Activated T-cell treated with anti-CD3 and anti-CD28 coated beads for 4 hours (primary cell): ENCODE data around the gene PLAC9.
"Not testable (repeated sequence)": the region's sequence is repeated elsewhere in the genome, so short reads cannot be mapped to it uniquely, and the experiment has no call there.

Experiments
- DNase-seq: peaks from one replicate; pipeline ENCODE4 v3.0.0-alpha.2; 2020

PLAC9 gene

DNA sequence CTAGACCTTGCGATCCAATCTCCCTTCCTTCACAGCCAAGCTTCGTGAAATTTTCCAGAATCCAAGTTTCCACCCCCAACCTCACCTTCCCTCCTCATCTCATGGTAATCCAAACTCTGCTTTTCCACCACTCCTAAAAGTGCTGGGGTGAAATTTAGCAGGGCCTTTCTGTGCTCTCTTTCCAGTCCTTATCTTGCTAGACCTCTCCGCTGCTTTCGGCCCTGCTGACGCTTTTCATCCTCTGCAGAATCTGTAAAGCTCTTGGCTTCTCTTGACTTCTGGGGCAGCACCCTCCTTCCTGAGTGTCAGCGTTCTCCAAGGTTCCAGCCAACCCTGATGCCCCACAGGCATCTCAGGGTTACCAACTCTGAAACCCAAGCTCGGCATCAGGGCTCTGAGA is 7.7 kb downstream of the PLAC9 start:
- DNase-seq, result no peak

- DNase-seq, result no peak
Measured at GRCh38 chr10:80141696-80142460, 9.3 kb downstream of the PLAC9 start.

GRCh38 chr10:80144067-80144695 is 11.7 kb downstream of the PLAC9 start:
- DNase-seq, result no peak

- DNase-seq, result no peak
Measured at GRCh38 chr10:80144696-80145131, 12.2 kb downstream of the PLAC9 start.

- not testable (repeated sequence) for DNase-seq
Measured at GRCh38 chr10:80145406-80146308, 13.1 kb downstream of the PLAC9 start.

DNA sequence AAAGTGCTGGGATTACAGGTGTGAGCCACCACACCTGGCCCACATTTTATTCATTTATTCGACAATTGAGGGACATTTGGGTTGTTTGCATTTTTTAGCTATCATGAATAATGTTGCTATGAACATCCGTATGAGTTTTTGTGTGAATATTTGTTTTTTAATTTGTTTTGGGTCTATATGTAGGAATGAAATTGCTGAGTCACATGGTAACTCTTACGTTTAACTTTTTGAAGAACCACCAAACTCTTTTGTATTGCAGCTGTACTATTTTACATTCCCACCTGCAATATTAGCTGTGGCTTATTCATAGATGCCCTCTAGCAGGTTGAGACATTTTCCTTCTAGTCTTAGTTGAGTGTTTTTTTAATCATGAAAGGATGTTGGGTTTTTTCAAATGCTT is 14.4 kb downstream of the PLAC9 start:
- no peak for DNase-seq

DNA sequence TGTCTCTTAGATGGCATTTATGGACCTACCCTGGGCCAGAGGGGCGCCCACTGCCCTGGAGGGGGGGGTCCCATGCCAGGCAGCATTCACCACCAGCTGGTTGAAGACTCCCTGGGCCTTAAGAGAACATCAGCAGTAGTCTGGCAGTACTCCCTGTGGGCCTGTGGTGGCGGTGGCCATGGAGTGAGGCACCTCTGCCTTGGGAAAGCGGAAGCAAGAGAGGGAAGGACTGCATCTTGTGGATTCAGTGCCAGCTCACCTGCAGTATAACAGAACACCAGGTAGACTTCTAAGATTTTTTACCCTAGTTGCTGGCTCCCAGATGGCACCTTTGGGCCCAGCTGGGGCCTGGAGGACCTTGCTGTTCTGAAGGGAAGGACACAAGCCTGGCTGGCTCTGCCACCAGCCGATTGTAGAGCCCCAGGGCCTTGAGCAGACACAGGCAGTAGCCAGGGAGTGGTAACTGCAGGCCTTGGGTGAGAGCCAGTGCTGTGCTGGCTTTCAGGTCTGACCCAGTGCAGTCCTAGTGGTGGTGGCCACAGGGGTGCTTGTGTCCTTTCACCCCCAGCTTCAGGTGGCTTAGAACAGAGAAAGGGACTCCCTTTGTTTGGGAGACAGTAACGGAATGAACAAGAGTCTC is 15.8 kb downstream of the PLAC9 start:
- DNase-seq, result no peak

GRCh38 chr10:80149123-80149522 is 16.6 kb downstream of the PLAC9 start:
- DNase-seq, result no peak

DNA sequence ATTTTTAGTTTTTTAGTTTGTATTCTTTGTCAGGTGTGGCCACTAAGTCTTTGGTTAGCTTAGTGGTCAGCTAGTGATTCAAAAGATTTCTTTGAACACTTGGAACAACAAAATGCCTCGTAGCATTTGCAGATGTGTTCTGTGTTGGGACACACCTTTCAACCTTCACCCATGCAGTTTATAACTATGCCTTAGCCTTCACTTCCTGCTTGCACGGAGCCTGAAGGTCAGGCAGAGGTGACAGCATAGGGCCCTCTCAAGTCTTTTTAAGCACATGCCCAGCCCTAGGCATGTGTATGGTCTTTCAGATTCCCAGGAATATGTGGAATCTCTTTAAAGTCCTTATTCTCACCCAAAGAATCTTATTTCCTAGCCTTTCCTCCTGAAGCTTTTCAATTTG is 17.6 kb downstream of the PLAC9 start:
- no peak for DNase-seq

DNA sequence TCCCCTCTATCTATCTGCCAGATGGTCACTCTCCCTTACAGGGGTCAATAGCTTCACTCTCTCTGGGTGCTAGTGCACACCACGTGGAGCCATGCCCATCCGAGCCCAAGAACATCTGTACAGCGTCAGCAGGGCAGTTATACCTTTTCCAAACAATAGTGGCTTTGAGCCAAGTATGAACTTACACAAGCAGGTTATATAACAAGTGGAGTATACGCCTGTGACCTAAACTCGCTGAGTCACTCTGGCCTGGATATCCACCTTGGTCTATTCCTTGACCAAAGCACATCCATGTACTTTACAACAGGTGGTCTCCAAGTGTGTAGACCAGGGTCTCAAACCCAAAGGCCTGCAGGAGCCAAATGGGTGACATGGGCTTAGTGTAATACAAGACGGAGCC is 20.3 kb downstream of the PLAC9 start:
- DNase-seq, result no peak

DNA sequence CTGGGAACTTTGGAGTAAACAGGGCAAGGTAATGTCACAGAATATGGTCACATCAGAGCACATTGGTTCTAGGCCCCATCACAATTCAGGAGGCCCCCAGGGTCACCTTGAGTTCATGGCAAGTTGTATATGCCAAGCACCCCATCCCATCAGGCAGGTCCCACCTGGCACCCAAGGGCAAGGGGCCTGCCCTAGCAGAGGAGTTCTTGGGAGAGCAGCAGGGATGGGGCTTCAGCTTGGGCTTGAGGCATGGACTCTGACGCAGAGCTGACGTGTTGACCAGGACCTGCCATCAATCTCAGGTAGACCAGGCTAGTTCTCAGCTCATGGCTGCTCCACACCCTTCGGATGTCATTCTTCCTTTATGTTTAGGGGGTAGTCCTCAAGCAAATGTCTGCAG is 20.9 kb downstream of the PLAC9 start:
- DNase-seq, result no peak

- no peak for DNase-seq
Measured at GRCh38 chr10:80154626-80154977, 22.1 kb downstream of the PLAC9 start.

- DNase-seq, result no peak
Measured at GRCh38 chr10:80154978-80155695, 22.6 kb downstream of the PLAC9 start.

- DNase-seq, result no peak
Measured at GRCh38 chr10:80155696-80156215, 23.2 kb downstream of the PLAC9 start.

- no peak for DNase-seq
Measured at GRCh38 chr10:80156216-80156615, 23.7 kb downstream of the PLAC9 start.

DNA sequence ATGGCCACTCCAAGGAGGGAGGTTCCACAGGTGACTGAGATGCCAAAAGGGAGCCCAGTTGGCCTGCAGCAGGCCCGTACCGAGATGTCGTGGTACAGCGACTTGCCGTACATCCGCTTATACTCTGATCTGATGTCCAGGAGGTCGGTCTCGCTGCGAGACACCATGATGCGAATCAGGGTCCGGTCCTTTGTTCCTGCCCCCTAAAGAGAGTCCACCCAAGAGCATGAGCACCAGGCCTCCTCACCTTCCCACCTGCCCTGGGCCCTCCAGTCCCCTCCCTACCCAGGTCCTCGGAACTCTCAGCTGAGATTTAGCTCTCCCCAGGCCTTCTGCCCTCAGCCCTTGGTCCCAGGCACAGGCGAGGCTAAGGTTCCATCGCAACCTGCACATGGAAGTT is 25.0 kb downstream of the PLAC9 start:
- DNase-seq, result no peak

- no peak for DNase-seq
Measured at GRCh38 chr10:80158126-80158525, 25.6 kb downstream of the PLAC9 start.

DNA sequence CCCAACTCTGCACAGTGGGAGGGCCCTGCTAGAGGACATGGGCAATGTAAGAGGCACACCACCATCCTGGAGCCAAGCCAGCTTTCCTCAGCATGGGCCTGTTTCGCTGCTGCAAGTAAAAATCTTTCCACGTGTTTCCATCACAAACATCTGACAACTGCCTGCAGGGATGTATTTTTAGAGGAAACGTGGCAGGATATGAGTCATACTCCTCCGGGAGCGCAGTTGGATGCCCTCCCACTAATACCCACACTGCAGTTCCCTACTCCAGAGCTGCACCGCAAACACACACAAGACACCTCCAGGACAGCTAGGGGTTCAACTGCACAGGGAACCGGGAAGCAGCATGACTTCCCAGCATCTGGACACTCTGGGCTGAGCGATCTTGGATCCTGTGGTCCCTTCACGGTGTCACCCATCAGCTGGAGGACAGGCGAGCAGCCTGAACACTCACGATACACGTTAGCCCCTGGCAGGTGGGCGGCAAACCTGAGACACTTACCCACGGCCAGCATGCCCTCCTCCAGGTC is 26.1 kb downstream of the PLAC9 start:
- no peak for DNase-seq

DNA sequence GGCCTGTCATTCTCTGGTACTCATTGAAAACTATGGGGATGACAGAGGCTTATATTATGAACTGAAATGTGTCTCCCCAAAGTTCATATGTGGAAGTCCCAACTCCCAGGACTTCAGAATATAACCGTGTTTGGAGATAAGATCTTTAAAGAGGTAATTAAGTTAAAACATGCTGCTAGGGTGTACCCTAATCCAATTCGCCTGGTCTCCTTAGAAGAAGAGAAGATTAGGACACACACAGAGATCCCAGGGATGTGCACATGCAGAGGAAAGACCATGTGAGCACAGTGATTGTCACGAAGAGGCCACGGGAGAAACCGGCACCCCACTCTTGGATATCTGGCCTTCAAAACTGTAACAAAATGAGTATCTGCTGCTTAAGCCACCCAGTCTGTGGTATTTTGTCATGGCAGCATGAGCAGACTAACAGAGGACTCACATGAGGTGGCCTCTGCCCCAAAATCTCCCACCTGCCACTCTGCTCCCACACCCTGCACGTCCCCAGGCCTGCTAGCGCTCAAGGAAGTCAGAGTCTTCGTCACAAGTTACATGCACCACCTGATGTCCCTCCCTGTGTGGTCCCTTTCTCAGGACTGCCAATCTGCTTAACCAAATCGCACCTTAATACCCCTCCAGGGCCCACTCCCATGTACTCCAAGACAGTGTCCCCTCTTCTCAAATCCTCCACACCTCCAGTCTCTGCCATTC is 26.8 kb downstream of the PLAC9 start:
- DNase-seq, result no peak

GRCh38 chr10:80160361-80161320 is 28.1 kb downstream of the PLAC9 start:
- no peak for DNase-seq
